ENCODE measurements around the gene ADCK1. TPM values are rescaled to one million over a fixed set of nuclear protein-coding genes. Genes with fewer than 3 reads are reported as not detected.
A peak's percentile ranks its signal among the peaks of the same experiment; 100 is the strongest.
"Not testable (repeated sequence)": the region's sequence is repeated elsewhere in the genome, so short reads cannot be mapped to it uniquely, and the experiment has no call there.

The ADCK1 gene
- total RNA-seq, 1 donor from 2014 or later = 5.6 TPM

- peaks cover 5% of the 10 kb centered on the region for H3K9me3 Mint-ChIP-seq (ENCODE audit: unreplicated experiment)
Observed at GRCh38 chr14:77761205-77761931, 38.5 kb upstream of the ADCK1 start.

GRCh38 chr14:77763316-77763715 is 36.6 kb upstream of the ADCK1 start:
- Mint-ChIP-seq H3K9me3 (ENCODE audit: unreplicated experiment) (peaks cover 5% of the 10 kb centered on the region), H3K4me1 (ENCODE audit: low read depth, unreplicated experiment) (no peaks in the 10 kb centered on the region), H3K36me3 (ENCODE audit: unreplicated experiment) (no peaks in the 10 kb centered on the region), H3K27ac (ENCODE audit: unreplicated experiment) (no peak overlapping the region), H3K4me3 (ENCODE audit: unreplicated experiment) (no peak overlapping the region), H3K27me3 (ENCODE audit: unreplicated experiment) (peaks cover 5% of the 10 kb centered on the region)
- no peak for TF ChIP-seq CTCF (IDR thresholded peaks at IDR 0.05; ENCODE audit: partially characterized antibody, unreplicated experiment)
- no peak for DNase-seq

More at GRCh38 chr14:77761205-77761931, 38.5 kb upstream of the ADCK1 start:
- Mint-ChIP-seq H3K4me3 (ENCODE audit: unreplicated experiment) (peak overlapping the region; percentile 80), H3K4me1 (ENCODE audit: low read depth, unreplicated experiment) (no peaks in the 10 kb centered on the region), H3K27ac (ENCODE audit: unreplicated experiment) (peak overlapping the region; percentile 94), H3K36me3 (ENCODE audit: unreplicated experiment) (no peaks in the 10 kb centered on the region), H3K27me3 (ENCODE audit: unreplicated experiment) (peaks cover 5% of the 10 kb centered on the region)
- no peak for TF ChIP-seq CTCF (IDR thresholded peaks at IDR 0.05; ENCODE audit: partially characterized antibody, unreplicated experiment)
- DNase-seq = peak; percentile 26

- no peak for DNase-seq
- Mint-ChIP-seq H3K27ac (ENCODE audit: unreplicated experiment) (no peak overlapping the region), H3K36me3 (ENCODE audit: unreplicated experiment) (no peaks in the 10 kb centered on the region), H3K9me3 (ENCODE audit: unreplicated experiment) (peaks cover 5% of the 10 kb centered on the region), H3K4me1 (ENCODE audit: low read depth, unreplicated experiment) (no peaks in the 10 kb centered on the region), H3K4me3 (ENCODE audit: unreplicated experiment) (no peak overlapping the region), H3K27me3 (ENCODE audit: unreplicated experiment) (peaks cover 5% of the 10 kb centered on the region)
- no peak for TF ChIP-seq CTCF (IDR thresholded peaks at IDR 0.05; ENCODE audit: partially characterized antibody, unreplicated experiment)
Observed at GRCh38 chr14:77763978-77764377, 35.9 kb upstream of the ADCK1 start.

- not testable (repeated sequence) for H3K4me1 Mint-ChIP-seq (ENCODE audit: low read depth, unreplicated experiment); H3K36me3 Mint-ChIP-seq (ENCODE audit: unreplicated experiment); H3K9me3 Mint-ChIP-seq (ENCODE audit: unreplicated experiment); H3K4me3 Mint-ChIP-seq (ENCODE audit: unreplicated experiment); H3K27ac Mint-ChIP-seq (ENCODE audit: unreplicated experiment); H3K27me3 Mint-ChIP-seq (ENCODE audit: unreplicated experiment); DNase-seq
Observed at GRCh38 chr14:77768442-77769069, 31.4 kb upstream of the ADCK1 start.

- H3K36me3 Mint-ChIP-seq (ENCODE audit: unreplicated experiment); H3K4me1 Mint-ChIP-seq (ENCODE audit: low read depth, unreplicated experiment); H3K4me3 Mint-ChIP-seq (ENCODE audit: unreplicated experiment); H3K9me3 Mint-ChIP-seq (ENCODE audit: unreplicated experiment); H3K27me3 Mint-ChIP-seq (ENCODE audit: unreplicated experiment); DNase-seq; H3K27ac Mint-ChIP-seq (ENCODE audit: unreplicated experiment): not testable (repeated sequence)
Observed at GRCh38 chr14:77773966-77774365, 25.9 kb upstream of the ADCK1 start.

- Mint-ChIP-seq H3K4me1 (ENCODE audit: low read depth, unreplicated experiment) (no peaks in the 10 kb centered on the region), H3K27me3 (ENCODE audit: unreplicated experiment) (no peaks in the 10 kb centered on the region), H3K9me3 (ENCODE audit: unreplicated experiment) (no peaks in the 10 kb centered on the region), H3K36me3 (ENCODE audit: unreplicated experiment) (no peaks in the 10 kb centered on the region), H3K4me3 (ENCODE audit: unreplicated experiment) (no peak overlapping the region), H3K27ac (ENCODE audit: unreplicated experiment) (no peak overlapping the region)
- TF ChIP-seq CTCF (IDR thresholded peaks at IDR 0.05; ENCODE audit: partially characterized antibody, unreplicated experiment) = no peak
- no peak for DNase-seq
Observed at GRCh38 chr14:77782202-77782601, 17.7 kb upstream of the ADCK1 start.

Measured in glutamatergic neuron (in vitro differentiated cells).